DOHH2 (cell line): ENCODE data around the gene DRC3.

Source experiments
- H3F3A ChIP-seq: fragments of 200-600 bp; sonication (generic), shearing (Covaris generic); 2 replicates; pipeline ENCODE4 v1.6.0; 2016; ENCODE audit warnings: antibody characterized with exemption, mild to moderate bottlenecking; ENCODE audit not compliant: control insufficient read depth, insufficient read depth
- H3K27ac ChIP-seq: fragments of 200-600 bp; sonication (generic); 2 replicates; pipeline ENCODE4 v1.5.1; 2014; ENCODE audit warnings: low read depth, mild to moderate bottlenecking, low read length, moderate library complexity
- H3K27me3 ChIP-seq: fragments of 200-600 bp; sonication (generic); 2 replicates; pipeline ENCODE4 v1.6.1; 2014; ENCODE audit warnings: mild to moderate bottlenecking, low read length, mixed read lengths; ENCODE audit not compliant: control insufficient read depth
- H3K36me3 ChIP-seq: fragments of 200-600 bp; sonication (generic); 2 replicates; pipeline ENCODE4 v1.6.1; 2014; ENCODE audit warnings: mild to moderate bottlenecking, low read length, moderate library complexity, mixed read lengths; ENCODE audit not compliant: control insufficient read depth
- H3K4me1 ChIP-seq: fragments of 200-600 bp; sonication (generic); 2 replicates; pipeline ENCODE4 v1.6.1; 2014; ENCODE audit warnings: mild to moderate bottlenecking, low read length, mixed read lengths; ENCODE audit not compliant: control insufficient read depth
- H3K4me2 ChIP-seq: fragments of 200-600 bp; sonication (generic); 2 replicates; pipeline ENCODE4 v1.6.0; 2014; ENCODE audit warnings: mild to moderate bottlenecking, low read length, moderate library complexity
- H3K4me3 ChIP-seq: fragments of 200-600 bp; sonication (generic); 2 replicates; pipeline ENCODE4 v1.5.1; 2014; ENCODE audit warnings: mild to moderate bottlenecking, low read length, mixed read lengths
- H3K79me2 ChIP-seq: fragments of 200-600 bp; sonication (generic); 2 replicates; pipeline ENCODE4 v1.6.1; 2014; ENCODE audit warnings: mild to moderate bottlenecking, low read length, mixed read lengths; ENCODE audit not compliant: control insufficient read depth
- H3K9me2 ChIP-seq: fragments of 200-600 bp; sonication (generic); replicated peaks from 2 replicates; pipeline ENCODE4 v1.6.1; 2014; ENCODE audit warnings: mild to moderate bottlenecking, low read length, mixed read lengths; ENCODE audit not compliant: control insufficient read depth
- H3K9me3 ChIP-seq: fragments of 200-600 bp; sonication (generic); 2 replicates; pipeline ENCODE4 v1.6.1; 2014; ENCODE audit warnings: antibody characterized with exemption, low read length, mixed read lengths; ENCODE audit not compliant: control insufficient read depth, insufficient read depth
- H4K20me1 ChIP-seq: fragments of 200-600 bp; sonication (generic); 2 replicates; pipeline ENCODE4 v1.6.0; 2014; ENCODE audit warnings: low read depth, mild to moderate bottlenecking, antibody characterized with exemption, low read length, moderate library complexity; ENCODE audit not compliant: control insufficient read depth, insufficient read depth
- CTCF ChIP-seq: fragments of 200-600 bp; sonication (generic); IDR thresholded peaks from one replicate; pipeline ENCODE4 v1.5.1; 2014; ENCODE audit warnings: antibody characterized with exemption, mild to moderate bottlenecking, low read depth, low read length; ENCODE audit not compliant: poor library complexity, severe bottlenecking
- EZH2phosphoT487 ChIP-seq: fragments of 200-600 bp; sonication (generic); IDR thresholded peaks from 2 replicates; pipeline ENCODE4 v1.6.1; 2017; ENCODE audit warnings: borderline replicate concordance, mild to moderate bottlenecking, antibody characterized with exemption, low read length, moderate library complexity, mixed read lengths

Gene DRC3

GRCh38 chr17:17975436-17975835, 2.8 kb downstream of the DRC3 start:
- H3K27ac ChIP-seq = no peak overlapping the region
- no peaks in the 10 kb centered on the region for H3K79me2 ChIP-seq
- no peaks in the 10 kb centered on the region for H3F3A ChIP-seq
- H3K27me3 ChIP-seq = peaks cover 4% of the 10 kb centered on the region
- no peak overlapping the region for H3K4me3 ChIP-seq
- no peak for TF ChIP-seq EZH2phosphoT487
- peaks cover 14% of the 10 kb centered on the region for H3K4me1 ChIP-seq
- no peaks in the 10 kb centered on the region for H3K36me3 ChIP-seq
- no peaks in the 10 kb centered on the region for H3K9me3 ChIP-seq
- H4K20me1 ChIP-seq = no peaks in the 10 kb centered on the region
- no peaks in the 10 kb centered on the region for H3K9me2 ChIP-seq
- H3K4me2 ChIP-seq = no peak overlapping the region

DNA sequence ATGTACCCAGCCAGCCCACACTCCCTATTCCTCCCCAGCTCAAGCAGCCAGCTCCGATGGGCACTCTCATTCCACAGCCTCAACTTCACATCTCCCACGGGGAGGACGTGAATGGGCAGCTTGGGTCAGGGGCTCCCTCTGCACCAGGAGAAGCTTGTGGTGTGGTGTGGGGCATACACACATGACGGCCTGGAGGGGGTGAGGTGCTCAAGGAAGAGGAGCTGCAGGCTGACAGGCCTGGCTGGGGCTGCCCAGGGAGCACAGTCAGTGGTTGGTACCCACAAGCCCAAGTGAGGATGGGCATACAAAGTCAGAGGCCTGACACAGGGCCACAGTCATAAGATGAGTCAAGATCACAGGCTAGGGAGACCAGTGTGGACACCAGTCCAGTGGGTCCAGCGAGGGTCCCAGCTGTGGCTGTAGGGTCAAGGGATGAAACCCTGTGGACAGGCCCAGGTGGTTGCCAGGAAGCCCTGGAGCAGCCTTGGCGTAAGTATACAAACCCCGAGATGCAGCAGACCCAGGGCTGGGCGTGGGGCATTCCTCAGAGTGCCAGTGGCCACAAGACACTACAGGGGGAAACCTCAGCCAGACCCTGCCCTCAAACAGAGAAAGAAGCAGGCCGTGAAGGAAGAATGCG, 4.4 kb downstream of the DRC3 start:
- no peaks in the 10 kb centered on the region for H4K20me1 ChIP-seq
- peaks cover 4% of the 10 kb centered on the region for H3K4me1 ChIP-seq
- no peak overlapping the region for H3K27ac ChIP-seq
- H3K9me3 ChIP-seq = no peaks in the 10 kb centered on the region
- no peaks in the 10 kb centered on the region for H3K9me2 ChIP-seq
- no peaks in the 10 kb centered on the region for H3K79me2 ChIP-seq
- no peak overlapping the region for H3K4me3 ChIP-seq
- no peak overlapping the region for H3K4me2 ChIP-seq
- H3F3A ChIP-seq = no peaks in the 10 kb centered on the region
- H3K36me3 ChIP-seq = no peaks in the 10 kb centered on the region
- no peaks in the 10 kb centered on the region; the same call in none of the 2 replicates for H3K27me3 ChIP-seq
- TF ChIP-seq EZH2phosphoT487 (no peak), CTCF (no peak)

GRCh38 chr17:17978481-17979424, 6.1 kb downstream of the DRC3 start:
- Histone ChIP-seq H3K4me1 (no peaks in the 10 kb centered on the region), H3K4me2 (no peak overlapping the region), H3K79me2 (no peaks in the 10 kb centered on the region), H4K20me1 (no peaks in the 10 kb centered on the region), H3K9me3 (no peaks in the 10 kb centered on the region), H3F3A (no peaks in the 10 kb centered on the region), H3K4me3 (no peak overlapping the region), H3K9me2 (no peaks in the 10 kb centered on the region), H3K36me3 (no peaks in the 10 kb centered on the region), H3K27ac (no peak overlapping the region), H3K27me3 (no peaks in the 10 kb centered on the region; the same call in none of the 2 replicates)
- TF ChIP-seq CTCF = no peak
- no peak for TF ChIP-seq EZH2phosphoT487

GRCh38 chr17:17979778-17980177, 7.1 kb downstream of the DRC3 start:
- no peaks in the 10 kb centered on the region for H4K20me1 ChIP-seq
- H3K9me2 ChIP-seq = no peaks in the 10 kb centered on the region
- H3K27me3 ChIP-seq = no peaks in the 10 kb centered on the region; the same call in 1 of the 2 replicates
- H3K4me1 ChIP-seq = no peaks in the 10 kb centered on the region
- no peaks in the 10 kb centered on the region for H3F3A ChIP-seq
- H3K79me2 ChIP-seq = no peaks in the 10 kb centered on the region
- TF ChIP-seq EZH2phosphoT487 = no peak
- no peak for TF ChIP-seq CTCF
- H3K27ac ChIP-seq = no peak overlapping the region
- no peaks in the 10 kb centered on the region for H3K36me3 ChIP-seq
- no peak overlapping the region for H3K4me2 ChIP-seq
- no peaks in the 10 kb centered on the region for H3K9me3 ChIP-seq
- H3K4me3 ChIP-seq = no peak overlapping the region
